T-helper 9 cell (primary cell): Measurements from ENCODE around the gene NAA50.

ENCODE experiments used
- DNase-seq: peaks from one replicate; pipeline ENCODE4 v3.0.0-alpha.2; 2020

NAA50 gene

DNA sequence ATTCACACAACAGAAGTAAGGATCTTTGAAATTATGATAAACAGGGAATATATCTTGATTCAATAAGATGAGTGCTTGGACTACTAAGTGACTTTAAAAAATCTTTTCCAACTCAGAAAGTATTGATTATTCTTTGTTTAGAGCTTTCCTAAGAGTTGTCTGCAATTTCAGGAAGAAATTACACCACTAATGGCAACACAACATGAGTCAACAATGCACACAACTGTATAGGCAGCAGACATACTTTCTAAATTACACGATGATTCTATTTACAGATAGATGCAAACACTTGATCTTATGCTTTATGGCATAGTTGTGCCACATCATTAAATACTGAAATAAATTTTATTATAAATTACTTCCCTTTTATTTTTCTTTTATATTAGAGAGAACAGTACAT, 4.4 kb downstream of the NAA50 start:
- DNase-seq: no peak

DNA sequence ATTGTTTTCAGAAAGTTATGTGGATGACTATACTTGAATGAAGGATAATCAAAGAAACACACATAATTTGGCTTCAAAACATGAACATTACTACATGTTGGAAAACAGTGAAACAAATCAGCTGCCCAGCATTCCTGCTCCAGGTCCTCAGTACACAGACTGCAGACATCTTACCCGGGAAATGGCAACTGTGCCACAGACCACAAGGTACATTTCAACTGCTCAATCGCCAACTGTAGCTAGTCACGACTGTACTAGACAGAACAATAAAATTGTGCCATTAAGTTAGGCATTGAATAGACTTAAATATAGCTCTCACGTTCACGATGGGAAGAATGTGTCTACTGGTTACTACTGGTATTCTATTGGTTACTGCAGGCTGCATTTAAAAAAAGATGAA, 5.0 kb downstream of the NAA50 start:
- no peak for DNase-seq

DNA sequence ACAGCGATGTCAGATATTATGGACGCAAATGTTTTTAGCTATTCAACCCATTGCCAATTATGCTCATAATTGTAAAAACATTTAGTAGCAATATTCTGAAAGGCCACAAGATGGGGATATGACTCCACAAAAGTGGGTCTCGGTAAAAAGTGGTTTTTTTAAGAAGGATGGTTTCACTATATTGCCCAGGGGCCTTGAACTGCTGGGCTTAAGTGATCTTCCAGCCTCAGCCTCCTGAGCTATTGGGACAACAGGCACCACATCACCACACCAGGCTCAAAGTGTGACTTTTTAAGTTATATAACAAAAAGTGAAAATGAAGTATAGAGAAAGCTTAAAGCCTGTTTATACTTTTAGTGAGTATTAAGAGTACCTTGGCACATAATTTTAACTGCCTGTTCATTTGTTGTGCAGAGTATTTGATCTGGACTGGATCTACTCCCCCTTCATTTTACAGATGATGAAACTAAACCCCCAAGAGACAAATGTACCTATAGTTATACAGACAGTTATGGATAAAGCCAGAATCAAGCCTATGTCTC, 9.4 kb downstream of the NAA50 start:
- DNase-seq: no peak

GRCh38 chr3:113731694-113732093, 14.4 kb downstream of the NAA50 start:
- no peak for DNase-seq

DNA sequence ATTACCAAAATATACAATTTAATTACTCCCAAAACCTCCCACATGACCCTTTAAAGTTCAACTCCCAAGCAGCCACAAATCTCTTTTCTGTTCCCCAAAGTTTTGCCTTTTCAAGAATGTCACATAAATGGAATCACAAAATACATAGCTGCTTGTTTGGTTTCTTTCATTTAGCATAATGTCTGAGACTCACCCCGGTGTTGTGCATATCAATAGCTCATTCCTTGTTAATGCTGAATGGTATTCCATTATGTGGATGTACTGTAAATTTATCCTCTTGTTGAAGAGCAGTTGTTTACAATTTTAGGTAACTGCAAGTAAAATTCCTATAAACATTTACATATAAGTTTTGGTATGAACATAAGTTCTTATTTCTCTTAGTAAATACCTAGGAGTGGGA, 15.5 kb downstream of the NAA50 start:
- DNase-seq: no peak

- no peak for DNase-seq
These were observed 17.4 kb downstream of the NAA50 start for GRCh38 chr3:113728661-113729060.

DNA sequence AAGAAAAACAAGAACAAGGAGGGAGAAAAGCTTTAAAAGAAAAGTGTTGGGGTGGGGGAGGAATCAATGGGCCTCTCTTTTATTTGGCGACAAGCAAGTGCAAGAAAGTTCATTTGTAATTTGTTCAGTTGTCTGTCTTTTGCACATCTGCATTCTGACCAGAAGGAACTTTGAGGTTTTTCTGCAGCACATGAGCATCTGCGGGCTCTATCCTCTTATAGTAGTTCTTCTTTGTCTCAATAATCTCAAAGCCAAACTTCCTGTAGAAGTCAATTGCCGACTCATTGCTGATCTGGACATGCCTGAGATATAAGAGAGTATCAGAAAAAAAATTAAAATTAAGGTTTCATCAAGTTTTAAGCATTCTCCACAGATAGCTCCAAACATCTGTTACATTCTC, 24.4 kb downstream of the NAA50 start:
- DNase-seq: no peak

DNA sequence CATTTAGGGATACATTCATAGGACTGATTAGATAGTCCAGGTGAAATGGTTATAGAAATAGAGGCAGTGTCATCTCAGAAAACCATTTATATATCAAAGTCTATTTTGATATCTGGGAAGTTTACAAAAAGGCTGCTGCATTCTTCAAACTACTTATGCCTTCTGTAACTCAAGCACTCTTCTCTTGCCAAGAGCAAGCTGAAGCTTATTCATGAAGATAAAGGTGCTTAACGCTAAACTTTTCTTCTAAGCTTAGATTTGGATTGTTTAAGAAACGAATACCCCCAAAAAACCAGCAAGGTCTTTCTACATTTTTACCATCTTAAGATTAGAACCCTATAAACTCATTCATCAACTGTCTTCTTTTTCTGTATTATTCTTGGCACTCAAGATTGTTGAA, 26.3 kb downstream of the NAA50 start:
- DNase-seq: no peak

- DNase-seq: no peak
These were observed 26.8 kb downstream of the NAA50 start for GRCh38 chr3:113719294-113719693.

GRCh38 chr3:113717818-113718217, 28.2 kb downstream of the NAA50 start:
- DNase-seq: no peak

GRCh38 chr3:113717308-113717707, 28.7 kb downstream of the NAA50 start:
- DNase-seq: no peak

- DNase-seq: no peak
These were observed 31.3 kb downstream of the NAA50 start for GRCh38 chr3:113714702-113715101.

DNA sequence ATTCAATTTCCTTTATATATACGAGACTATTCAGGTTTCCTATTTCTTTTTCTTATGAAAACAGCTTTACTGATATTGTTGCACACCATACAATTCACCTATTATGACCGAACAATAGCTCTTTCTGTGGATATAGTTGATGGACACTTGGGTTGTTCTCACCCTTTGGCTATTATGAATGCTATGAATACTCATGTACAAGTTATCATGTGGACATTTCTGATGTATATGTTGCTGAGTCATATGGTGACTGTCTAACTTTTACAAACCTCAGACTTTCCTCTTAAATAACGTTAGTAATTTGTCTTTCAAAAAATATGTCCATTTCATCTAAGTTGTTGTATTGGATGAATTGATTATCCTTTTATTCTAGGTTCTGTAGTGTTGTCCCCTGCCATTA, 33.9 kb downstream of the NAA50 start:
- no peak for DNase-seq

DNA sequence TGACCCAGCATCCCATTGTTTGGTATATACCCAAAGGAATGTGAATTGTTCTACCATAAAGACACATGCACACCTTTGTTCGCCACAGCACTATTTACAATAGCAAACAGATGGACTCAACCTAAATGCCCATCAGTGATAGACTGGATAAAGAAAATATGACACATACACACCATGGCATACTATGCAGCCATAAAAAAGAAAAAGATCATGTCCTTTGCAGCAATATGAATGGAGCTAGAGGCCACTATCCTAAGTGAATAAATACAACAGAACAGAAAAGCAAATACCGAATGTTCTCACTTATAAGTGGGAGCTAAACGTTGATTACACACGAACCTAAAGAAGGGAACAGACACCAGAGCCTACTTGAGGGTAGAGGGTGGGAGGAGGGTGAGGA, 38.2 kb downstream of the NAA50 start:
- no peak for DNase-seq

DNA sequence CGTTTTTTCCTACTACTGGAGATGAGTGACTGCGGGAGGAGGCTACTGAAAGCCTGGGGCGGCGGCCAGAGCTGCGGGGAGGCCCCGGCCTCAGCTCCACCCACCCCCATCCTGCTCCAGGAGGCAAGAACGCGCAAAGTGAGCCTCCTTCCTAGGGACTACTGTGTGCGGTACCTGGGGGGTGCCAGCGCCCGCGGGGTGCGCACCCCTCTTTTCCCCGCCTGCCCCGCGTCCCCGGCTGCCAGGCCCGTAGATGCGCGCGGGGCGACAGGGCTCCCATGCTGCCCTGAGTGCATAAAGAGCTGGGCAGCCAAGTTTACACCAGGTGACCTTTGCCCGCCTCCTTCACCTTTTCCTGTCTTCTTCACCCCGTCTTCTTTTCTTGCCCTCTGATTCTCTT, 47.1 kb downstream of the NAA50 start:
- no peak for DNase-seq

DNA sequence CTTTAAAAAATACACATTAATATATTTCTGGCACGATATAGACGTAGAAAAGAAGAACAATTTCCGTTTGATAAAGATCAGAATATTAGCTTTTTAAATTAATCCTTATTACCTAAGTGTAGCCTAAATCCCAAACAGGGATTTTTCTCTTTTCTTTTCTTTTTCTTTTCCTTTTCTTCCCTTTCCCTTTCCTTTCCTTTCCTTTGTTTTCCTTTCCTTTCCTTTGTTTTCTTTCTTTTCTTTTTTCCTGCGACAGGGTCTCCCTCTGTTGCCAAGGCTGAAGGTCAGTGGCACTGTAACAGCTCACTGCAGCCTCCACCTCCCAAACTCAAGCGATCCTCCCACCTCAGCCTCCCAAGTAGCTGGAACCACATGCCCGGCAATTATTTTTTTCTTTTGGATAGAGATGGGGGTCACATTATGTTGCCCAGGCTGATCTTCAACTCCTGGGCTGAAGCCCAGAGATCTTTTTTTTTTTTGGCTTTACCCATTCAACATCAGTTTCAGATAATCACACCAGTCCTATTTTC, 47.8 kb downstream of the NAA50 start:
- no peak for DNase-seq

DNA sequence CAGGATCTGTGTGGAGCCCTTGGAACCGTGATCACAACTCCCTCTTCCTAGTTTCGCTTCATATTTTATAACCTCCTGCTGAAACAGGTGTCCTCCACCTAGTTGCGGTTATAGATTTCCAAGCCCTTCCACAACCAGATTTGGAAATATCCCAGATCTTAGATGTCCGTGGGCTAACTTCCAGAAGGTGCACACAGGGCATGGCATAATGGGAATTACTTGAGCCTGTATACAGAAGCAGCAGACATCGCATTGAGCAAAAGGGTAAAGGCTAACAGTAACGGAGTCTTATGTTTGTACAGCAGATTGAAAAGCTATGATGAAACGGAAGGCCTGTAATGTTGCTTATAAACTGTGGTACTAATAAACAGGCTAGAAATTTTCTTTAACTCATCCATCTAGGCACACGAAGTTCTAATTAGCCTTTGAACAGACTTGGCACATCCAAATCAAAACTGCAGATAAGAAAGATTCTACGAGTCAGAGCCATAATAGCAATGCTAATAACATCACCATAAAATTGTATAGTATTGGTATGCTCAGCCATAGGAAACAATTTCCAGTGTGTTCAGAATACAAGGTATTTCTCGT, 48.5 kb downstream of the NAA50 start:
- DNase-seq: no peak

DNA sequence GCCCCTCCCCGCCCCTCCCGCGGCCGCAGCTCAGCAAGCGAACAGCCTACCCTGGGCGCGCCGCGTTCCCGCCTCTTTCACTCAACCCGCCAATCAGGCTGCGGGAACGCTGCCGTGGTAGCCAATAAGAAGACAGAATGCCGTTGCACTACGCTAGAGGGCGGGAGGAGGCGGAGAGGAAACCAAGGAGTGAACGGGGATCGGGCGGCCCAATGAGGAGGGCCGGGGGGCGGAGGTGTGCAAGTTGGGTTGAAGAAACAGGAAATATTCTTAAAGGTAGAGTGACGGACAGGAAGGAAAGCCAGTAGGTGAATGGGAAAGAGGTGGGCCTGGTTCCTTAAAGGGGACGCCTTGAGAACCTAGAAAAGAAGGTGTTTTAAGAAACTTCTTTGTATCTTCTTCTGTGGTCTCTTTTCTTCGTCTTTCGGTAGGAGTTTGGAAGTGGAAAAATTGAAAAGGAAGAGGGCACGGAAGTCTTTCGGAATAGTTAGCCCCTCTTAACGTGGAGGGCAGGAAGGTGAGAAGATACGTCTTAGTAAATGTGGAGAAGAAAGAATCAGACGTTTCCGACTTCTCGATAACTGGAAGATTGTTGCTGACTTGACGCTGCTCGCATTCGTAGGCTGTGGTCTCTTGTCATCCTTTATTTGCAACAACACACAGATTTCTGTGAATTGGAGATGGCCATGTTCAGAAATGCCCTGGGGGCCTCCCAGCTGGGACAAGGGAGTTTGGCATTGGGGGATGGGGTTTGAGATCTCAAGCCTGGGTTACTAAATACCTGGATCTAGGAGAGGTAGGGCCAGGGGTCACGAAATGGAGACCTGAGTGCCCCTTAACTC, 49.2 kb downstream of the NAA50 start:
- peak; percentile 95 for DNase-seq

GRCh38 chr3:113695786-113696645, 50.0 kb downstream of the NAA50 start, which contains the start of gene USF3:
Gene USF3 (minus strand): TSS chr3:113696642. CDS start chr3:113674878, 21,764 bp downstream.
- DNase-seq: peak; percentile 81

GRCh38 chr3:113695431-113695785, 50.6 kb downstream of the NAA50 start:
- DNase-seq: no peak

DNA sequence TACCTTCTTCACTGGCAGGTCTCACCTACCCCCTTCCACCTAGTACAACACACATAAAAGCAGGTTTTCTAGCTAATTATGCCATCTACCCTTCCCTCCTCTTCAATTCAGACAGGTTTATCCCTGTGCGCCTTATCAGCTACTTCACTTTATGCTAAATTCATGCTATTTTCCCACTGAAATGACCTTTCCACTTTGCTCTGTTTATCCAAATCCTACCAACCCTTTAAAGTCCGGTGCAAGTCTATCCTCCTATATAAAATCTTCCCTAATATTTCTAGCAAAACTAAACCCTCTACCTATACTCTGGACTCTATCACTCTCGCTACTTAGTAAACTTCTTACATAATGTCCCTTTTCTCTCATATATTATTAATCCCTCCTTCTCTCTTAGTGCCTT, 55.6 kb downstream of the NAA50 start:
- DNase-seq: no peak

- DNase-seq: no peak
These were observed 59.9 kb downstream of the NAA50 start for GRCh38 chr3:113685956-113686721.
